Body of pancreas (tissue), 4 donors: ENCODE data around the gene FGD5.

Source experiments
- CTCF ChIP-seq, 7 experiments: fragments of 450-650 bp in 4 of 7; fragments of 200-600 bp in 3 of 7; sonication (generic) in 3 of 7; IDR thresholded peaks; one replicate each; pipeline ENCODE4 v1.5.1; 2016 to 2019; ENCODE audit warnings: antibody characterized with exemption in 7 of 7
- POLR2A ChIP-seq, 3 donors: fragments of 450-650 bp; IDR thresholded peaks; one replicate each; pipeline ENCODE4 v1.6.1; 2016; ENCODE audit warnings: antibody characterized with exemption in 3 of 3, mild to moderate bottlenecking in 2 of 3

GRCh38 chr3:14823393-14823792 is 4.6 kb downstream of the FGD5 start:
- no peak for TF ChIP-seq CTCF (IDR thresholded peaks at IDR 0.05)
- no peak for TF ChIP-seq POLR2A (IDR thresholded peaks at IDR 0.05)
